Measurements from ENCODE around the gene METTL1. TPM values are rescaled to one million over a fixed set of nuclear protein-coding genes. Genes with fewer than 3 reads are reported as not detected.

Gene METTL1
- total RNA-seq, 1 donor: 10.5 TPM

- TF ChIP-seq CTCF (IDR thresholded peaks at IDR 0.05; ENCODE audit: insufficient read depth, low read length): no peak
- no peak for DNase-seq (ENCODE audit: low read depth)
- H3K4me3 ChIP-seq (ENCODE audit: low read depth, low read length): peak overlapping the region; percentile 94
Observed at GRCh38 chr12:57745485-57745881, 26.4 kb downstream of the METTL1 start.

GRCh38 chr12:57744777-57745484 is 27.0 kb downstream of the METTL1 start, which contains the start of gene TSPAN31:
TSPAN31 (plus strand) TSS chr12:57745039; CDS start chr12:57745155, 116 bp downstream.
- DNase-seq (ENCODE audit: low read depth): peak; percentile 99
- H3K4me3 ChIP-seq (ENCODE audit: low read depth, low read length): peak within 1 kb of the TSS; percentile 94
- no peak for TF ChIP-seq CTCF (IDR thresholded peaks at IDR 0.05; ENCODE audit: insufficient read depth, low read length)

DNA sequence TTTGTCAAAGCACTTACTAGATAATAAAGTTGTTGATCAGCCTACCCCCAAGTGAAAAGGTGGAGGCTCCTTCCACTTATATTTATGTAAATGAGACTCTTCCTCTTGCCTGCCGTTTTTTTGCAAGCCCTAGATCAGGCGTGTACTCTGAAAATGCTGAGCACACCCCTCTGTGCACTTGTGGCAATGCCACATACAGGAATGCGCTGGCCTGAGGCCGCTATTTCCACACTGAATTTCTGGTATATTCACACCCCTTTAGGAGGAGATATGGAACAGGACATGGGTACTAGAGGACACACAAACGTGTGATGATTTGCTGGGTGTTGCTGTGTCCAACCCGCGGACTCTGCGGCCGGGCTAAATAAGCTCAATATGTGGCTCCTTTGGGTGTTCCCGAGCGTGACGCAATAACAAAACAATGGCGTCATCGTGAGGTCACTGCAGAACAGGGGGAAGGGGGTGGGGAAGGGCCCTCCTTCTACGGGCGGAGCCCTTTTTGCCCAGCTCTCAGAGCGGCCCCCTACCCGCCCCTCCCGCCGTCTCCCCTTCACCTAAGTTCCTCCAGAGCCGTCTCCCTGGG is 27.6 kb downstream of the METTL1 start:
- no peak for TF ChIP-seq CTCF (IDR thresholded peaks at IDR 0.05; ENCODE audit: insufficient read depth, low read length)
- peak overlapping the region; percentile 94 for H3K4me3 ChIP-seq (ENCODE audit: low read depth, low read length)
- peak; percentile 90 for DNase-seq (ENCODE audit: low read depth)

- no peak overlapping the region for H3K4me3 ChIP-seq (ENCODE audit: low read depth, low read length)
Observed at GRCh38 chr12:57743769-57744168, 28.1 kb downstream of the METTL1 start.

DNA sequence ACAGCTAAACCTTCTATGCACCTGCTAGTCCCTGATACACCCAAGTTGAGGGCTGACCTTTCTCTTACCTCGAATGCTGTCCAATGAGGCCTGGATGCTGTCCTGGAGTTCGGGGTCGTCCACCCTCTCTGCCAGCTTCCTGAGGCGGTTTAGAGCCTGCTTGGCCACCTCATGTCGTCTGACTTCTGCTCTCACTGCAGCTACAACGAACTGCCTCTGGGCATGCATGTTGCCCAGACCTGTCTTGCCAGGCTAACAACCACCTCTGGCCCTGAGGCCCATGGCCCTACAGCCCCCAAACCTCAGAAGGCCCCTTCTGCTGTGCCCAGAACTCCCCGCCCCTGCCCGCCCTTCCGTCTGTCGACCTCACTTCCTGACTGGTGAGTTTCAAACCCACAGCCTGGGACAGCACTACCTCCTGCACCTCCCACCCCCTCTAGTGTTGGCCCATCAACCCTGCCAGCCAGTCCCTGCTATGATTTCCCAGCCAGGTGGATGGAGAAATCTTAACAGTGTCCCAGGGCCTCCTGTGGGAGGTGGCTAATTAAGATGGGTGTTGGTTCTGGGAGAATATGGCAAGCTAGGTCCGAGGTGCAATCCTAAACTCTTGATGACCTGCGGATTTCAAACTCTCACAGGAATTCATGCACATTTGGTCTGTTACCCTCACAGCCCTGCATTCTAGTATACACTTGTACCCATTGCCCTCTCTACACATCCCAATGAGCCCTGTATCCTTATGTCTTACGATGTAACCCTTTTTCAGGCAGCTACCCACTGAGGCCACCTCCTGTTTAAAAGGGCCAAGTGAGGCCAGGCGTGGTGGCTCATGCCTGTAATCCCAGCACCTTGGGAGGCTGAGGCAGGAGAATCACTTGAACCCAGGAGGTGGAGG is 29.8 kb downstream of the METTL1 start:
- H3K4me3 ChIP-seq (ENCODE audit: low read depth, low read length): no peak overlapping the region
- DNase-seq (ENCODE audit: low read depth): no peak
- TF ChIP-seq CTCF (IDR thresholded peaks at IDR 0.05; ENCODE audit: insufficient read depth, low read length): no peak

More at GRCh38 chr12:57743769-57744168, 28.1 kb downstream of the METTL1 start:
- DNase-seq (ENCODE audit: low read depth): no peak
- no peak for TF ChIP-seq CTCF (IDR thresholded peaks at IDR 0.05; ENCODE audit: insufficient read depth, low read length)

DNA sequence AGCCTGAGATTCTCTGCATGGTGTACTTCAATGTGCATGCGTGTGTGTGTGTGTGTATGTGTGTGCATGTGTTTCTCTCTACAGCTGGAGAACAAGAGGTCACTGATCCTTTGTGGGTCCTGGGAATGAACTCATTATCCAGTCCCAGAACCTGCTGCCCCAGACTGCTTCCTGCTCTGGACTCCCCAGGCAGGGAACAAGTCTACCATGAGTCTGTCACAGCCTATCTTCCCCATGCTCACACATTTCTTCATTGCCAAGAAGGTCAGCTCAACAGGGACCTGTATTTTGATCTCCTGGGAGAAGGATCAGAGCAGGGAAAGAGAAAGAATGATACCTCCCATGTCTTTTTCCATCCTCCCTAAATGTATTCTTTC is 30.5 kb downstream of the METTL1 start:
- no peak for TF ChIP-seq CTCF (IDR thresholded peaks at IDR 0.05; ENCODE audit: insufficient read depth, low read length)
- no peak for DNase-seq (ENCODE audit: low read depth)
- no peak overlapping the region for H3K4me3 ChIP-seq (ENCODE audit: low read depth, low read length)
